ENCODE results near the gene ASCC3. TPM values are rescaled to one million over a fixed set of nuclear protein-coding genes. Genes with fewer than 3 reads are reported as not detected.

The ASCC3 gene
- total RNA-seq, 1 donor from 2014 or later = 57.9 TPM

DNA sequence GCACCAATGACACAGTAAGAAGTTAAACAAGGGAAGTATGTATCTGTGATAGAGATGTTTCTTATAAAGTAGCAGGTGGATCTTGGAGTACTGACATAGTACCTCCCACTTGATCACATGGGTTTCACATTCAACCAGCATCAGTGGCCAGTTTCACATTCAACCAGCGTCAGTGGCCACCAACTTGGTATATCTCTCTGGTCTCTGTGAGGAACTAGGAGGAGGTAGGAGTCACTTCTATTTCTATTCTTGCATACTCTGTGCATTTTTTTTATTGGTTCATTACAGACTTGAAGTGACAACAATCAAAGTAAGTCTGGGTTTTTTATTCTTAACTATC is 216.1 kb downstream of the ASCC3 start:
- Mint-ChIP-seq H3K4me3 (ENCODE audit: unreplicated experiment) (no peak overlapping the region), H3K27ac (ENCODE audit: unreplicated experiment) (no peak overlapping the region), H3K4me1 (ENCODE audit: unreplicated experiment) (no peaks in the 10 kb centered on the region), H3K27me3 (ENCODE audit: unreplicated experiment) (no peaks in the 10 kb centered on the region), H3K36me3 (ENCODE audit: low read depth, unreplicated experiment) (no peaks in the 10 kb centered on the region), H3K9me3 (ENCODE audit: unreplicated experiment) (no peaks in the 10 kb centered on the region)
- no peak for DNase-seq (ENCODE audit: low spot score)
- TF ChIP-seq, protein P1, sequence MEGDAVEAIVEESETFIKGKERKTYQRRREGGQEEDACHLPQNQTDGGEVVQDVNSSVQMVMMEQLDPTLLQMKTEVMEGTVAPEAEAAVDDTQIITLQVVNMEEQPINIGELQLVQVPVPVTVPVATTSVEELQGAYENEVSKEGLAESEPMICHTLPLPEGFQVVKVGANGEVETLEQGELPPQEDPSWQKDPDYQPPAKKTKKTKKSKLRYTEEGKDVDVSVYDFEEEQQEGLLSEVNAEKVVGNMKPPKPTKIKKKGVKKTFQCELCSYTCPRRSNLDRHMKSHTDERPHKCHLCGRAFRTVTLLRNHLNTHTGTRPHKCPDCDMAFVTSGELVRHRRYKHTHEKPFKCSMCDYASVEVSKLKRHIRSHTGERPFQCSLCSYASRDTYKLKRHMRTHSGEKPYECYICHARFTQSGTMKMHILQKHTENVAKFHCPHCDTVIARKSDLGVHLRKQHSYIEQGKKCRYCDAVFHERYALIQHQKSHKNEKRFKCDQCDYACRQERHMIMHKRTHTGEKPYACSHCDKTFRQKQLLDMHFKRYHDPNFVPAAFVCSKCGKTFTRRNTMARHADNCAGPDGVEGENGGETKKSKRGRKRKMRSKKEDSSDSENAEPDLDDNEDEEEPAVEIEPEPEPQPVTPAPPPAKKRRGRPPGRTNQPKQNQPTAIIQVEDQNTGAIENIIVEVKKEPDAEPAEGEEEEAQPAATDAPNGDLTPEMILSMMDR (IDR thresholded peaks at IDR 0.05; ENCODE audit: unreplicated experiment) = no peak

- no peaks in the 10 kb centered on the region for H3K36me3 Mint-ChIP-seq (ENCODE audit: low read depth, unreplicated experiment)
- no peak overlapping the region for H3K27ac Mint-ChIP-seq (ENCODE audit: unreplicated experiment)
- no peaks in the 10 kb centered on the region for H3K9me3 Mint-ChIP-seq (ENCODE audit: unreplicated experiment)
- H3K4me1 Mint-ChIP-seq (ENCODE audit: unreplicated experiment) = no peaks in the 10 kb centered on the region
- DNase-seq (ENCODE audit: low spot score) = no peak
- TF ChIP-seq, protein P1 (IDR thresholded peaks at IDR 0.05; ENCODE audit: unreplicated experiment) = peak; percentile 90
- no peak overlapping the region for H3K4me3 Mint-ChIP-seq (ENCODE audit: unreplicated experiment)
- H3K27me3 Mint-ChIP-seq (ENCODE audit: unreplicated experiment) = no peaks in the 10 kb centered on the region
These were observed 216.7 kb downstream of the ASCC3 start for GRCh38 chr6:100664274-100665040.

DNA sequence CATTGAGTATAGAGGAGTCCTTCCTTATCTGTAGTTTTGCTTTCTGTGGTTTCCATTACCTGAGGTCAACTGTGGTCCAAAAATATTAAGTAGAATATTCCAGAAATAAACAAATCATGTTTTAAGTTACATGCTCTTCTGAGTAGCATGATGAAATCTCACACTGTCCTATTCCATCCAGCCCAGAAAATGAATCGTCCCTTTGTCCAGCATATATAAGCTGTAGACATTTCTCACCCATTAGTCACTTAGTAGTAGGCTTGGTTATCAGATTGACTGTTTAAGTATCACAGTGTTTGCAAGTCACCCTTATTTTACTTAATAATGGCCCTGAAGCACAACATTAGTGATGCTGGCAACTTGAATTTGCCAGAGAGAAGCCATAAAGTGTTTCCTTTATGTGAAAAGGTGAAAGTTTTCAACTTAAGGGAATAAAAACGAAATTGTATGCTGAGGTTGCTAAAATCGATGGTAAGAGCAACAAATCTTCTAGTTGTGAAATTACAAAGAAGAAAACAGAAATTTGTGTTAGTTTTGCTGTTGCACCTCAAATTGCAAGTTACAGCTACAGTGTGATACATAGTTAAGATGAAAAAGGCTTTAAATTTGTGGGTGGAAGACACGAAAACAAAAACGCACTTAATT is 217.8 kb downstream of the ASCC3 start:
- Mint-ChIP-seq H3K36me3 (ENCODE audit: low read depth, unreplicated experiment) (no peaks in the 10 kb centered on the region), H3K4me3 (ENCODE audit: unreplicated experiment) (no peak overlapping the region), H3K4me1 (ENCODE audit: unreplicated experiment) (no peaks in the 10 kb centered on the region), H3K27me3 (ENCODE audit: unreplicated experiment) (no peaks in the 10 kb centered on the region), H3K9me3 (ENCODE audit: unreplicated experiment) (no peaks in the 10 kb centered on the region), H3K27ac (ENCODE audit: unreplicated experiment) (no peak overlapping the region)
- DNase-seq (ENCODE audit: low spot score) = no peak
- TF ChIP-seq, protein P1 (IDR thresholded peaks at IDR 0.05; ENCODE audit: unreplicated experiment) = no peak

- Mint-ChIP-seq H3K9me3 (ENCODE audit: unreplicated experiment) (no peaks in the 10 kb centered on the region), H3K4me3 (ENCODE audit: unreplicated experiment) (no peak overlapping the region), H3K36me3 (ENCODE audit: low read depth, unreplicated experiment) (no peaks in the 10 kb centered on the region), H3K27ac (ENCODE audit: unreplicated experiment) (no peak overlapping the region), H3K4me1 (ENCODE audit: unreplicated experiment) (no peaks in the 10 kb centered on the region), H3K27me3 (ENCODE audit: unreplicated experiment) (no peaks in the 10 kb centered on the region)
- no peak for DNase-seq (ENCODE audit: low spot score)
- TF ChIP-seq, protein P1 (IDR thresholded peaks at IDR 0.05; ENCODE audit: unreplicated experiment) = no peak
These were observed 218.9 kb downstream of the ASCC3 start for GRCh38 chr6:100662264-100662663.

GRCh38 chr6:100658486-100658885 is 222.6 kb downstream of the ASCC3 start:
- Mint-ChIP-seq H3K27ac (ENCODE audit: unreplicated experiment) (no peak overlapping the region), H3K9me3 (ENCODE audit: unreplicated experiment) (no peaks in the 10 kb centered on the region), H3K36me3 (ENCODE audit: low read depth, unreplicated experiment) (no peaks in the 10 kb centered on the region), H3K4me1 (ENCODE audit: unreplicated experiment) (no peaks in the 10 kb centered on the region), H3K27me3 (ENCODE audit: unreplicated experiment) (no peaks in the 10 kb centered on the region), H3K4me3 (ENCODE audit: unreplicated experiment) (no peak overlapping the region)
- TF ChIP-seq, protein P1 (IDR thresholded peaks at IDR 0.05; ENCODE audit: unreplicated experiment) = no peak
- DNase-seq (ENCODE audit: low spot score) = no peak

All from endothelial cell (in vitro differentiated cells).